Prostate gland (tissue), 2 donors: ENCODE measurements around the gene APOA4.

Experiments
- POLR2A ChIP-seq: fragments of 450-650 bp; IDR thresholded peaks from one replicate; pipeline ENCODE4 v1.6.1; 2016; ENCODE audit warnings: antibody characterized with exemption, mild to moderate bottlenecking
- POLR2AphosphoS5 ChIP-seq: sonication (generic); formaldehyde crosslinking; IDR thresholded peaks from one replicate; pipeline ENCODE4 v1.6.1; 2017; ENCODE audit warnings: antibody characterized with exemption
- TF ChIP-seq, protein P1 (sequence below), 4 experiments: fragments of 200-600 bp in 2 of 4; fragments of 450-650 bp in 2 of 4; sonication (generic) in 2 of 4; IDR thresholded peaks; 1 replicate in 3 of 4; 2 replicates in 1 of 4; pipeline ENCODE4 v1.5.1; 2016 to 2019; ENCODE audit warnings: antibody characterized with exemption in 4 of 4, mild to moderate bottlenecking in 2 of 4, moderate library complexity in 2 of 4

- TF ChIP-seq, protein P1, sequence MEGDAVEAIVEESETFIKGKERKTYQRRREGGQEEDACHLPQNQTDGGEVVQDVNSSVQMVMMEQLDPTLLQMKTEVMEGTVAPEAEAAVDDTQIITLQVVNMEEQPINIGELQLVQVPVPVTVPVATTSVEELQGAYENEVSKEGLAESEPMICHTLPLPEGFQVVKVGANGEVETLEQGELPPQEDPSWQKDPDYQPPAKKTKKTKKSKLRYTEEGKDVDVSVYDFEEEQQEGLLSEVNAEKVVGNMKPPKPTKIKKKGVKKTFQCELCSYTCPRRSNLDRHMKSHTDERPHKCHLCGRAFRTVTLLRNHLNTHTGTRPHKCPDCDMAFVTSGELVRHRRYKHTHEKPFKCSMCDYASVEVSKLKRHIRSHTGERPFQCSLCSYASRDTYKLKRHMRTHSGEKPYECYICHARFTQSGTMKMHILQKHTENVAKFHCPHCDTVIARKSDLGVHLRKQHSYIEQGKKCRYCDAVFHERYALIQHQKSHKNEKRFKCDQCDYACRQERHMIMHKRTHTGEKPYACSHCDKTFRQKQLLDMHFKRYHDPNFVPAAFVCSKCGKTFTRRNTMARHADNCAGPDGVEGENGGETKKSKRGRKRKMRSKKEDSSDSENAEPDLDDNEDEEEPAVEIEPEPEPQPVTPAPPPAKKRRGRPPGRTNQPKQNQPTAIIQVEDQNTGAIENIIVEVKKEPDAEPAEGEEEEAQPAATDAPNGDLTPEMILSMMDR (IDR thresholded peaks at IDR 0.05), result no peak
- TF ChIP-seq POLR2A (no peak), POLR2AphosphoS5 (no peak)
Measured at GRCh38 chr11:116862185-116862584, 39.1 kb upstream of the APOA4 start.
